GM18505 (cell line): Measurements from ENCODE around the gene PSMD3.

Experiments
- ATAC-seq: cut with Tn5 transposase; IDR thresholded peaks from one replicate; pipeline ENCODE4 v1.9.1; 2021; ENCODE audit not compliant: unreplicated experiment
- POLR2A ChIP-seq: IDR thresholded peaks from 4 replicates; pipeline ENCODE4 v1.6.1; 2011; ENCODE audit warnings: borderline replicate concordance; ENCODE audit not compliant: insufficient read depth, insufficient read length; ENCODE audit errors: extremely low read depth

The PSMD3 gene

DNA sequence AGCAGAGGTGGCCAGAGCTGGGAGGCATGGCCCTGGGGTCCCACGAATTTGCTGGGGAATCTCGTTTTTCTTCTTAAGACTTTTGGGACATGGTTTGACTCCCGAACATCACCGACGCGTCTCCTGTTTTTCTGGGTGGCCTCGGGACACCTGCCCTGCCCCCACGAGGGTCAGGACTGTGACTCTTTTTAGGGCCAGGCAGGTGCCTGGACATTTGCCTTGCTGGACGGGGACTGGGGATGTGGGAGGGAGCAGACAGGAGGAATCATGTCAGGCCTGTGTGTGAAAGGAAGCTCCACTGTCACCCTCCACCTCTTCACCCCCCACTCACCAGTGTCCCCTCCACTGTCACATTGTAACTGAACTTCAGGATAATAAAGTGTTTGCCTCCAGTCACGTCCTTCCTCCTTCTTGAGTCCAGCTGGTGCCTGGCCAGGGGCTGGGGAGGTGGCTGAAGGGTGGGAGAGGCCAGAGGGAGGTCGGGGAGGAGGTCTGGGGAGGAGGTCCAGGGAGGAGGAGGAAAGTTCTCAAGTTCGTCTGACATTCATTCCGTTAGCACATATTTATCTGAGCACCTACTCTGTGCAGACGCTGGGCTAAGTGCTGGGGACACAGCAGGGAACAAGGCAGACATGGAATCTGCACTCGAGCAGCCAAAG, 36.9 kb downstream of the PSMD3 start:
- TF ChIP-seq POLR2A = no peak

DNA sequence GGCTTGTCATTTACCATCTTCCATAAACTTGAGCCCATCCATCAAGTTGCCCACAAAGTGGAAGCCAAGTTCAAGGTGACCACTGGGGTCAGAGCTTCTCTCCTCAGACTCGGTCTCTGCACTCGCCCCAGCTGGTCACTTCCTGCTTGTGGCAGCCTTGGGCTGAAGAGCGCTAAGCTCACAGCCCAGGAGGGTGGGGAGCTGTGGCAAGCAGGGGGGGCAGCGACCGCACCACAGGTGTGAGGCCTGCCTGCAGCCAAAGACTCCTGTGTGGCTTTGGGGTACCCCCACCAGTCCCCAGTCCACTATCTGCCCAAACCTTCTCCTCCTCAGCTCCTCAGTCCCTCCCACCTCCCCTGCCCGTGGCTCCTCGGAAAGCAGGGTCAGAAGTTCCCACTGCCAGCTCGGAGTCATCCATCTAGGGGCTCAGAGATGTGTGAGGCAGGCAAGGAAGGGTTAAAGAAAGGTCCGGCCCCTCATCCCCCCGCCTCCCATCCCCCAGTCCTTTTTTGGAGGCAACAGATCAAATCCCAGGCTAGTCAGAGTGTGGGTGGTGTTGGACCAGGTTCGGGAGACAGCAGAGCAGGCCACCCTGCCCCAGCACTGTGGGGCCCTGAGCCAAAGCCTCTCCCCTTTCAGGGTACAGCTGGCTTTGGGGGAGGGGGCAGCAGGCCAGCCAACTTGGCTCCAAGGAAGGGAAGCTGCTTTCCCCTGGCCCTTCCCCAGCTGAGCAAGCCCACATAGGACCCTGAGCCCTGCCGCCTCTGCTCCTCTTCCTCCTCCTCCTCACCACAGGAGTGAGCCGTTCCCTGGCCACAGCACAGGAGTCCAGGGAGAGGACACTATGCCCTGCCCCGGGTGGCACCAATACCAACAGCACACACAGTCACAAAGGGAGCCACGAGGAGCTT, 37.9 kb downstream of the PSMD3 start:
- no peak for ATAC-seq
- no peak for TF ChIP-seq POLR2A

More for the DNA sequence above, 36.9 kb downstream of the PSMD3 start:
- ATAC-seq = no peak

GRCh38 chr17:40019140-40019991, 38.8 kb downstream of the PSMD3 start:
- no peak for TF ChIP-seq POLR2A
- ATAC-seq = no peak

DNA sequence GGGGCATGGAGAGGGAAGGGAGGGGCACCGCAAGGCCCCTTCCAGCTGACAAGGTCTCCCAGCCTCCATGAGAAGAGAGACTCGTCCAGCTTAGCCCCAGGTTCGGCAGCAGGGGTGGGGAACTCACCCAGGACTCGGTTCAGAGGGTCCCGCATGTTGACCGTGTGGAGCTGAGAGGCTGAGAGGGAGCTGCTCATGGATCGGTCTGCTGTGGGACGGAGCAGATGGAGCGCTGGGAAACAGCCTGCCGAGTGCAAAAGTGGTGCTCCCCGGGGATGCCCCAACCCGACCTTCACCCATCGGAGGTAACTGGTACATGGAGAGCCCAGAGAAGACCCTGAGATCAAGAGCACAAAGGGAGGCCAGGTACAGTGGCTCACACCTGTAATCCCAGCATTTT, 39.5 kb downstream of the PSMD3 start:
- TF ChIP-seq POLR2A = no peak
- no peak for ATAC-seq

DNA sequence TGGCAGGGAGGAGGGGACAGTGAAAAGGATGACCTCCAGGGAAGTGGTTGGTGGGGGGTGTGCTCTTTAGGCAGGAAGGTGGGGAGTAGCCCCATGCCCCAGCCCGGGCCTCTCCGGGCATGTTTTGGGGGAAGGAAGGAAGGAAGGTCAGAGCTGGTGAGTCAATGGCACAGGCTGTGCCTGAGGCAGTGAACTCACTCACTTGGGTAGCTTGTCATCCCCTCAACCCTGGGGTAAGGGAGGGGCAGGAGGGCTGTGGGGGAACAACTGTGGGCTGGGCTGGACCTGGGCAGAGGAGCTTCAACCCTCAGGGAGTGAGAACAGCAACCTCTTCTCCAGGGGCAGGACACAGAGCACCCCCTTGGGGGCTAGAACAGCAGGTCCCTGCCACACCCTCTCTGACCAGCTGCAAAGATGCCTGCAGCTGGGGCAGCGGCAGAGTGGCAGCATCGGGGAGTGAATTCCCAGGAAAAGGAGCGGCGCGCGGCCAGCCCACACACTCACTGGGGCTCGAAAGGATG, 40.9 kb downstream of the PSMD3 start:
- no peak for TF ChIP-seq POLR2A
- ATAC-seq = no peak

GRCh38 chr17:40022497-40022896, 41.9 kb downstream of the PSMD3 start:
- TF ChIP-seq POLR2A = no peak
- ATAC-seq = no peak

DNA sequence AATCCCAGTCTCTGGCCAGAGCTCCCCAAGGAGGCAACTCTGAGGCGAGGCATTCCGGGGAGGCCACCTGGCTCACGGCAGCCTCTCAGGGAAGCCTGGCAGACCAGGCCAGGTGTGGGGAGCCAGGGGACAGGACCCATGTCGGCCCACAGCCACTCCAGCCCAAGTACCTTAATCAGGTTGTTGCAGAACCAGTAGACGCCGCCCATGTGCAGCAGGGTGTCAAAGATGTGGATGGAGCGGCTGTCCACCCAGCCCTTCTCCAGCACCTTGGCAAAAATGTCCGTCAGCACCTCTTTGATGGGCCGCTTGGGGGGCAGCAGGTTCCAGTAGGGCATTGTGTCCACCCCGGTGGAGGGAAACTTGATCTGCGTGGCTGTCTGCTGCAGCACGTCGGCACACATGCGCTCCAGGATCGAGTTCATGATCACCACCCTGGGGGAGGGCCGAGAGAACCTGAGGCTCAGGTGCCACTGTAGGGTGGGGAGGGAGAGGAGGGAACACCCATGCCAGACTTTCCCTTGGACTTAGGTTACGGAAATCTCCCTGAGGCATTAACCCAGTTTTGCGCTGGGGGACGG, 42.4 kb downstream of the PSMD3 start:
- TF ChIP-seq POLR2A = no peak
- no peak for ATAC-seq

DNA sequence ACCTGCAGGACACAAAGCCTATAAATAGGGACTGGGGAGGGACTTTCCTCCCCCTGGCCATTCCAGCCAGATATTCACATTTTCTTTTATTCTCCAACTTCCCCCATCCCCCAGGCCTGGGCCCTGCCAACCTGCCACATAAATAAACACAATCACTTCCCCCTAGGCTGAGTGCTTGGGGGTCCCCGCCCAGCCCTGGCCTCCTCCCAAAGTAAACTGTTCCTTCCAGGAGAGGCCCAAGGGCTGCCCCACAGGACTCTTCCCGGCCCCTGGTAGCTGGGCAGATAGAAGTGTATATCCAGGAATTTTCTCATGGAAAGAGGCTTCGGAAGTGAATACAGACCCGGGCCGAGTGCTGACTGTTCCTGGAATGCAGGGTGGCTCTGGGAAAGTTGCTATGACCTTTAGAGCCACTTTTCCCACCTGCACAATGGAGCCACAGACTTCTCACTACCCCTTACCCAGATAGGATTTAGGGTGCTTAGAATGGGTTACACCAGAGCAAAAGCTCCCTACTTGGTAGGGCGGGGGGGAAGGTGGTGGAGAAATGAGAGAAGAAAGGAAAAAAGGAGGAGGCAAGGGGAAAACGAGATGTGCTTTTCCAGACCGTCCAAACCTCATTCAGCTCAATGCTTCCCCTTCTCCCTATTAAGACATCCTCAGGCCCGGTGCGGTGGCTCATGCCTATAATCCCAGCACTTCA, 43.1 kb downstream of the PSMD3 start:
- ATAC-seq = no peak
- TF ChIP-seq POLR2A = no peak

GRCh38 chr17:40024901-40025300, 44.3 kb downstream of the PSMD3 start:
- no peak for ATAC-seq
- no peak for TF ChIP-seq POLR2A

GRCh38 chr17:40025559-40025958, 45.0 kb downstream of the PSMD3 start:
- no peak for TF ChIP-seq POLR2A
- no peak for ATAC-seq

DNA sequence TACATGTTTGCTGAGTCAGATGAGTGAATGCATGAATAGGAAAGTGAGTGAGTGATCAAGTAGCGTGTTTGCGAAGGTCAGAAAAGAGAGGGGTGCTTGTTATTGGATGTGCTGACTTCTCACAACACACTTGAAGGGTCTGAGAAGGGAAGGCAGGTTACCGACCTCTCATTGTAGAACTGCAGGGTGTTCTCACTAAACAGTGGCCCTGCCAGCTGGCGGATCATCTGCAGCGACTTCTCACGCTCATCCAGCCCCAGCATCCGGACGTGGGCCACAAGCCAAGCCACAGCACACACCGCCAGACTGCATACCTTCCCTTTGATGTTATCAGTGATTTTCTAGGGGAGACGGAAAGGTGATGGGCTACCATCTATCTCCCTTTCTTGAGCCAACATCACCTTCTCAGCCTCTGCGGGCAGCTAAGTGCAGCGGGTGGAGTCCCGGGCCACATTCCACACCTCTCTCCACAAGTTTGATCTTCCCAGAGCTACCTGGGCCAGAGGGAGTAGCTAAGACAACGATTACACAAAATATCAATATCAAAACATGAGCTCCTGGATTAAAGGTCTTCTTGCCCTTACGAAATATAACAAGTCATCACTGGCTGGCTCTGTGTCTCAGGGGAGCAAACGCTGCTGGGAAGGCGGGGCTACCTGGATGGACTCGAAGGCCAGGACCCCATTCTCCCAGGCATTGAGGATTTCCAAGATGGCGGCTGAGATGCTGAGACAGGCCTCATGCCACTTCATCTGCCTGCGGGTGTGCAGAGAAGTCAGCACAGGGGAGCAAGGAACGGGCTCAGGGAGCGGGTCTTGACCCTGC, 45.6 kb downstream of the PSMD3 start:
- no peak for TF ChIP-seq POLR2A
- ATAC-seq = no peak
